OCI-LY3 (cell line): ENCODE data around the gene TMEM89.

ENCODE experiments used
- H2AFZ ChIP-seq: fragments of 200-600, 300-600 bp; shearing (Covaris generic); 2 replicates; pipeline ENCODE4 v1.6.0; 2014; ENCODE audit warnings: antibody characterized with exemption, low read depth, low read length
- H3K27ac ChIP-seq: fragments of 200-600, 300-600 bp; sonication (generic); 2 replicates; pipeline ENCODE4 v1.5.1; 2014; ENCODE audit warnings: mild to moderate bottlenecking, low read length, moderate library complexity, mixed read lengths
- H3K27me3 ChIP-seq: fragments of 200-600, 300-600 bp; sonication (generic); 2 replicates; pipeline ENCODE4 v1.6.1; 2014; ENCODE audit warnings: low read depth, low read length, mixed read lengths
- H3K36me3 ChIP-seq: fragments of 200-600, 300-600 bp; sonication (generic); replicated peaks from 2 replicates; pipeline ENCODE3; 2014; ENCODE audit warnings: low read depth, low read length, mixed read lengths
- H3K4me1 ChIP-seq: fragments of 300-600, 200-600 bp; sonication (generic); 2 replicates; pipeline ENCODE4 v1.6.1; 2014; ENCODE audit warnings: low read length, mixed read lengths
- H3K4me2 ChIP-seq: fragments of 200-600, 300-600 bp; sonication (generic); 2 replicates; pipeline ENCODE4 v1.6.1; 2014; ENCODE audit warnings: low read length, mixed read lengths
- H3K4me3 ChIP-seq: fragments of 300-600, 200-600 bp; sonication (generic); 2 replicates; pipeline ENCODE4 v1.5.1; 2014; ENCODE audit warnings: antibody characterized with exemption, mild to moderate bottlenecking, low read length, moderate library complexity
- H3K79me2 ChIP-seq: fragments of 300-600, 200-600 bp; shearing (Covaris generic); 2 replicates; pipeline ENCODE4 v1.6.1; 2014; ENCODE audit warnings: mild to moderate bottlenecking, low read length, mixed read lengths
- H3K9ac ChIP-seq: fragments of 300-600, 200-600 bp; shearing (Covaris generic); 2 replicates; pipeline ENCODE4 v1.6.0; 2014; ENCODE audit warnings: mild to moderate bottlenecking, low read length, moderate library complexity
- H3K9me3 ChIP-seq: fragments of 200-600, 300-600 bp; shearing (Covaris generic); 2 replicates; pipeline ENCODE4 v1.6.1; 2014; ENCODE audit warnings: low read length, mixed read lengths; ENCODE audit not compliant: insufficient read depth
- H4K20me1 ChIP-seq: fragments of 200-600, 300-600 bp; sonication (generic); 2 replicates; pipeline ENCODE4 v1.6.1; 2016; ENCODE audit warnings: low read length, mixed read lengths; ENCODE audit not compliant: insufficient read depth
- EZH2phosphoT487 ChIP-seq: fragments of 200-600 bp; shearing (Covaris generic); IDR thresholded peaks from 2 replicates; pipeline ENCODE4 v1.6.1; 2018; ENCODE audit warnings: antibody characterized with exemption, mixed run types, low read depth
- TF ChIP-seq, protein P1 (sequence below): fragments of 200-600, 300-600 bp; sonication (generic); IDR thresholded peaks from 2 replicates; pipeline ENCODE4 v1.5.1; 2014; ENCODE audit warnings: antibody characterized with exemption, low read length, low read depth

TMEM89 gene

GRCh38 chr3:48609088-48610005 lies 12.2 kb downstream of the TMEM89 start, which contains the start of gene UQCRC1:
TSS of gene UQCRC1 (minus strand) at chr3:48609646. CDS start at chr3:48609620, 26 bp downstream.
- no peak for TF ChIP-seq EZH2phosphoT487
- TF ChIP-seq, protein P1, sequence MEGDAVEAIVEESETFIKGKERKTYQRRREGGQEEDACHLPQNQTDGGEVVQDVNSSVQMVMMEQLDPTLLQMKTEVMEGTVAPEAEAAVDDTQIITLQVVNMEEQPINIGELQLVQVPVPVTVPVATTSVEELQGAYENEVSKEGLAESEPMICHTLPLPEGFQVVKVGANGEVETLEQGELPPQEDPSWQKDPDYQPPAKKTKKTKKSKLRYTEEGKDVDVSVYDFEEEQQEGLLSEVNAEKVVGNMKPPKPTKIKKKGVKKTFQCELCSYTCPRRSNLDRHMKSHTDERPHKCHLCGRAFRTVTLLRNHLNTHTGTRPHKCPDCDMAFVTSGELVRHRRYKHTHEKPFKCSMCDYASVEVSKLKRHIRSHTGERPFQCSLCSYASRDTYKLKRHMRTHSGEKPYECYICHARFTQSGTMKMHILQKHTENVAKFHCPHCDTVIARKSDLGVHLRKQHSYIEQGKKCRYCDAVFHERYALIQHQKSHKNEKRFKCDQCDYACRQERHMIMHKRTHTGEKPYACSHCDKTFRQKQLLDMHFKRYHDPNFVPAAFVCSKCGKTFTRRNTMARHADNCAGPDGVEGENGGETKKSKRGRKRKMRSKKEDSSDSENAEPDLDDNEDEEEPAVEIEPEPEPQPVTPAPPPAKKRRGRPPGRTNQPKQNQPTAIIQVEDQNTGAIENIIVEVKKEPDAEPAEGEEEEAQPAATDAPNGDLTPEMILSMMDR, result peak; percentile 67
- H3K4me1 ChIP-seq, result peaks cover 9% of the 10 kb centered on the region
- H3K79me2 ChIP-seq, result peaks cover 20% of the 10 kb centered on the region
- peak within 1 kb of the TSS; percentile 82 for H3K4me2 ChIP-seq
- H3K27me3 ChIP-seq, result no peaks in the 10 kb centered on the region
- peak within 1 kb of the TSS; percentile 82 for H3K9ac ChIP-seq
- H3K36me3 ChIP-seq, result peaks cover 24% of the 10 kb centered on the region
- H3K27ac ChIP-seq, result peak within 1 kb of the TSS; percentile 38
- no peaks in the 10 kb centered on the region for H4K20me1 ChIP-seq
- peak within 1 kb of the TSS; percentile 70 for H2AFZ ChIP-seq
- no peaks in the 10 kb centered on the region for H3K9me3 ChIP-seq
- H3K4me3 ChIP-seq, result peak within 1 kb of the TSS; percentile 85

GRCh38 chr3:48607519-48607918 lies 14.1 kb downstream of the TMEM89 start:
- no peak for TF ChIP-seq EZH2phosphoT487
- TF ChIP-seq, protein P1, result no peak
- Histone ChIP-seq H3K27ac (no peak overlapping the region), H2AFZ (no peak overlapping the region), H3K79me2 (peaks cover 20% of the 10 kb centered on the region), H3K27me3 (no peaks in the 10 kb centered on the region), H3K9ac (no peak overlapping the region), H3K4me3 (no peak overlapping the region), H3K4me1 (peaks cover 9% of the 10 kb centered on the region), H3K9me3 (no peaks in the 10 kb centered on the region), H3K4me2 (no peak overlapping the region), H3K36me3 (peaks cover 35% of the 10 kb centered on the region), H4K20me1 (no peaks in the 10 kb centered on the region)

DNA sequence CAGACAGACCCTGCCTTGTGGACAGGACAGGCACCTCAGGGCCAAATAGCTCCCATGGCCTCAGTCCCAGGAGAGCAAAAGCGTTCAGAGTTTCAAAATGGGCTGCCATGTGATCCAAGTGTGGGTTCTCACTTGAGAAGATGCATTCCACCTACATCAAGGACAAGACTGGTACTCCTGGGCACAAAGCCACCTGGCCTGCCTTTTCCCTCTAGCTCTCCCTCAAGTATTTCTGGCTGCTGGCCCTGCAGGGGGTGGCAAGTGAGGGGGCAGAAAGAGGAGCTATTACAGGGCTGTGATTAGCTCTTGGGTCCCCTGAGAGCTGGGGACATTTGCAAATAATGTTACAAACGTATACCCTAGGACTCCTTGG lies 20.0 kb downstream of the TMEM89 start:
- Histone ChIP-seq H3K4me3 (no peak overlapping the region), H3K27ac (no peak overlapping the region), H4K20me1 (no peaks in the 10 kb centered on the region; the same call in 1 of the 2 replicates), H3K27me3 (no peaks in the 10 kb centered on the region), H2AFZ (no peak overlapping the region), H3K4me2 (no peak overlapping the region), H3K9ac (no peak overlapping the region), H3K36me3 (peaks cover 61% of the 10 kb centered on the region), H3K4me1 (no peaks in the 10 kb centered on the region), H3K79me2 (no peaks in the 10 kb centered on the region), H3K9me3 (no peaks in the 10 kb centered on the region)
- TF ChIP-seq EZH2phosphoT487, result no peak
- TF ChIP-seq, protein P1, result no peak
